Ishikawa (cell line): ENCODE data around the gene SHISA8.

Experiments used
- CEBPB ChIP-seq: IDR thresholded peaks from 2 replicates; pipeline ENCODE4 v1.6.1; 2012
- EGR1 ChIP-seq: IDR thresholded peaks from 2 replicates; pipeline ENCODE4 v1.6.1; 2012
- EP300 ChIP-seq: IDR thresholded peaks from 2 replicates; pipeline ENCODE4 v1.6.1; 2012; ENCODE audit warnings: borderline replicate concordance
- FOXM1 ChIP-seq: IDR thresholded peaks from 2 replicates; pipeline ENCODE4 v1.6.1; 2012; ENCODE audit warnings: low read depth, borderline replicate concordance
- MAX ChIP-seq: IDR thresholded peaks from 2 replicates; pipeline ENCODE4 v1.6.1; 2012
- REST ChIP-seq: IDR thresholded peaks from 2 replicates; pipeline ENCODE4 v1.6.1; 2012; ENCODE audit warnings: low read depth, mild to moderate bottlenecking
- TAF1 ChIP-seq: IDR thresholded peaks from 2 replicates; pipeline ENCODE4 v1.6.1; 2012; ENCODE audit warnings: low read depth, mild to moderate bottlenecking
- TCF12 ChIP-seq: IDR thresholded peaks from 2 replicates; pipeline ENCODE4 v1.6.1; 2012; ENCODE audit warnings: low read depth
- TEAD4 ChIP-seq: IDR thresholded peaks from 2 replicates; pipeline ENCODE4 v1.6.1; 2012
- USF1 ChIP-seq: IDR thresholded peaks from 2 replicates; pipeline ENCODE4 v1.6.1; 2012
- YY1 ChIP-seq: IDR thresholded peaks from 2 replicates; pipeline ENCODE4 v1.6.1; 2012; ENCODE audit warnings: low read depth
- ZBTB7A ChIP-seq: IDR thresholded peaks from 2 replicates; pipeline ENCODE4 v1.6.1; 2012; ENCODE audit warnings: low read depth

- TF ChIP-seq REST (no peak), YY1 (no peak), ZBTB7A (no peak), EP300 (no peak), FOXM1 (no peak), EGR1 (no peak), TAF1 (no peak), USF1 (no peak), CEBPB (no peak), MAX (no peak), TEAD4 (no peak), TCF12 (no peak)
Measured at GRCh38 chr22:41868556-41868955, 46.3 kb downstream of the SHISA8 start.
